HG03095 (cell line): Measurements from ENCODE around the gene LEMD1.

Experiments used
- ATAC-seq: cut with Tn5 transposase; IDR thresholded peaks from one replicate; pipeline ENCODE4 v1.9.1; 2021; ENCODE audit warnings: moderate library complexity; ENCODE audit not compliant: unreplicated experiment

Gene LEMD1

GRCh38 chr1:205356440-205357139 lies 65.3 kb downstream of the LEMD1 start, which contains the start of gene KLHDC8A:
TSS of gene KLHDC8A (minus strand) at chr1:205356922. CDS start at chr1:205343604, 13,318 bp downstream.
- ATAC-seq = no peak

- ATAC-seq = no peak
Observed at GRCh38 chr1:205355075-205355453, 66.8 kb downstream of the LEMD1 start.

- no peak for ATAC-seq
Observed at GRCh38 chr1:205354259-205355074, 67.4 kb downstream of the LEMD1 start.

GRCh38 chr1:205353612-205354011 lies 68.2 kb downstream of the LEMD1 start:
- ATAC-seq = no peak

GRCh38 chr1:205353191-205353590 lies 68.7 kb downstream of the LEMD1 start:
- no peak for ATAC-seq

- no peak for ATAC-seq
Observed at GRCh38 chr1:205351984-205352713, 69.7 kb downstream of the LEMD1 start.

GRCh38 chr1:205350691-205351141 lies 71.1 kb downstream of the LEMD1 start:
- ATAC-seq = no peak

- ATAC-seq = no peak
Observed at GRCh38 chr1:205350124-205350523, 71.7 kb downstream of the LEMD1 start.

- ATAC-seq = no peak
Observed at GRCh38 chr1:205348554-205349487, 73.0 kb downstream of the LEMD1 start.

GRCh38 chr1:205346956-205347574 lies 74.8 kb downstream of the LEMD1 start:
- no peak for ATAC-seq

- ATAC-seq = no peak
Observed at GRCh38 chr1:205345761-205346160, 76.1 kb downstream of the LEMD1 start.

- no peak for ATAC-seq
Observed at GRCh38 chr1:205344066-205344928, 77.6 kb downstream of the LEMD1 start.

- no peak for ATAC-seq
Observed at GRCh38 chr1:205343431-205344065, 78.3 kb downstream of the LEMD1 start.

- ATAC-seq = no peak
Observed at GRCh38 chr1:205342986-205343385, 78.9 kb downstream of the LEMD1 start.

GRCh38 chr1:205340676-205341075 lies 81.2 kb downstream of the LEMD1 start:
- ATAC-seq = no peak

GRCh38 chr1:205339717-205340116 lies 82.1 kb downstream of the LEMD1 start:
- ATAC-seq = peak; percentile 90

GRCh38 chr1:205339197-205339702 lies 82.6 kb downstream of the LEMD1 start:
- ATAC-seq = no peak

GRCh38 chr1:205338011-205338410 lies 83.8 kb downstream of the LEMD1 start:
- ATAC-seq = no peak
